GM18505 (cell line): ENCODE measurements around the gene TEFM.

Experiments used
- ATAC-seq: cut with Tn5 transposase; IDR thresholded peaks from one replicate; pipeline ENCODE4 v1.9.1; 2021; ENCODE audit not compliant: unreplicated experiment
- POLR2A ChIP-seq: IDR thresholded peaks from 4 replicates; pipeline ENCODE4 v1.6.1; 2011; ENCODE audit warnings: borderline replicate concordance; ENCODE audit not compliant: insufficient read depth, insufficient read length; ENCODE audit errors: extremely low read depth

The TEFM gene

DNA sequence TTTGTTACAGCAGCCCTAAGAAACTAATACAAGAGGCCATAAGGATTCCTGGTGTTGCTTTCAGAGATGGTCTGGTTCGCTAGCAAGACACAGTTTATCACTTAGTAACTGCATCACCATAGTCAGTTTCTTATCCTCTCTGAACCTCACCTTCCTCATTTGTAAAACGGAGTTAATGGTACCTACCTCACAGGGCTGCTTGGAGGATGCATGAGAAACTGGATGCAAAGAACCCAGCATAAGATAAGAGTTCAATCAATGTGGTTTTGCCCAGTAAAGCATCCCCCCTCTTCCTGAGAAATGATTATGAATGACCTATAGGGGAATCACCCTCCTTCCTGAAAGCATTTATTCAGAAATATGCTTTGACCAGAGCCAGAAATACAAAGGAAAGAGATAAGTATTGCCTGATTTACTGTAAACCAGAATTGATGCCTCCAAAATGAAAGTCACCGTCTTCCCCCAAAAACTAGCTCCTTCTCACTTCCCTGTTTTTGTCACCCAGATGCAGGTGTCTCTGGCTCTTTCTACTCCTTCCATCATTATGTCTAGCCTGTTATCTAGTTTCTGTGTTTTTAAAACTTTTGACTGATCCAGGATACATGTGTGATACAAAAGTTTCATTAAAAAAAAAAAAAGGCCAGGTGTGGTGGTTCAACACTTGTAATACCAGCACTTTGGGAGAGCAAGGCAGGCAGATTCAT, 2.8 kb upstream of the TEFM start:
- no peak for TF ChIP-seq POLR2A
- no peak for ATAC-seq

DNA sequence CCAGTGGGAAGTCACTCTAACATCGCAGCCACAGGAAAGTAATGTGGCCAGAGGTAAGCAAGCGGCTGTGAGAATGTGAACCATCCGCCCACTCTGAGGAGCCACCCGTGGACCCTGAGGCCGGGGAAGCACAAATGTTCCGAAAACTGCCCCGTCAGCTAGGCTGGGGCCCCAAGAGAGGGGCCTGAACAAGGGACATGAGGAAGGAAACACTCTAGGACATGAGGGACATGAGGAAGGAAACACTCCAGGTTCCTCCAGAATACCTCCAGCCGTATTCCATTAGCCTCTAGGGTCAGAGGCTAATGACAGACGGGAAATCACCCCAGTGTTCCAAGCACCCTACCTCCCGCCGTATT, 317 bp downstream of the TEFM start:
- TF ChIP-seq POLR2A, result no peak
- ATAC-seq, result peak; percentile 34

DNA sequence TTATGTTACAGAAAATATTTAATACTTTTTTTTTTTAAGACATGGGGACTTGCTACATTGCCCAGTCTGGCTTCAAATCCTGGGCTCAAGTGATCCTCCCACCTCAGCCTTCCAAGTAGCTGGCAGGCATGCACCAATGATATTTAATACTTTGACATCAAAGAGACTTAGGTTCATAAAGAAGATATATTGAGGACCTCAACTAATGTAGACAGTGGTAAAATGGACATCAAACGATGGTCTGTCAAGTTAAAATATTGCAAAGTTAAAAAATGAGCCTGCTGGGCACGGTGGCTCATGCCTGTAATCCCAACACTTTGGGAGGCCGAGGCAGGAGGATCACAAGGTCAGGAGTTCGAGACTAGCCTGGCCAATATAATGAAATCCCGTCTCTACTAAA, 8.7 kb downstream of the TEFM start:
- TF ChIP-seq POLR2A, result no peak
- ATAC-seq, result no peak

DNA sequence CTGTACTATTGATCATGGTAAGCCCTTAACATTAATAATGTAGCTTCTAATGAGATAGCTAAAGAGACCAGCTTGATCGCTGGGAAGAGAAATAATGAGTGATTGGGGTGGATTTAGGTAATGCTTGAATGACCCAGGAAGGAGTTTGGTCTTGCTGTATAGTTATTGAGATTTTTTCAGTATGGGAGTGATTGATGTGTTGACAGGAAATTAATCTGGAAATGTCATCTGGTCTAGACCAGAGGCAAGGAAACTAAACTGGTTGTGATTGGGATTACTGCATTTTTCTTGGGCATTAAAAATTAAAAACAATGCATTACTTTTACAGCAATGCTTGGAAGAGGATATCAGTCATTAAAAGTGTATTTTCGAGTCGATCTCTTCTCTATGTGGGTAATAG, 11.8 kb downstream of the TEFM start:
- no peak for TF ChIP-seq POLR2A
- ATAC-seq, result no peak

DNA sequence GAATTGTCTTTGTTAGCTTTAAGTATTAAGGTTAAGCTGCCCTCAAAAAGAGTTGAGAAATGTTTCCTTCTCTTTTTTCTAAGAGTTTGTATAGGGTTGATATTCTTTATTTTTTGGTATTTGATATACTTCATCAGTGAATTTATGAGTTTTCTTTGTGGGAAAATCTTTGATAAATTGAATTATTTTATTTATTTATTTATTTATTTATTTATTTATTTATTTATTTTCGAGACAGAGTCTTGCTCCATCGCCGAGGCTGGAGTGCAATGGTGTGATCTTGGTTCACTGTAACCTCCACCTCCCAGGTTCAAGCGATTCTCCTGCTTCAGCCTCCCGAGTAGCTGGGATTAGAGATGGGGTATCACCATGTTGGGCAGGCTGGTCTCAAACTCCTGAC, 19.9 kb downstream of the TEFM start:
- no peak for ATAC-seq
- TF ChIP-seq POLR2A, result no peak

DNA sequence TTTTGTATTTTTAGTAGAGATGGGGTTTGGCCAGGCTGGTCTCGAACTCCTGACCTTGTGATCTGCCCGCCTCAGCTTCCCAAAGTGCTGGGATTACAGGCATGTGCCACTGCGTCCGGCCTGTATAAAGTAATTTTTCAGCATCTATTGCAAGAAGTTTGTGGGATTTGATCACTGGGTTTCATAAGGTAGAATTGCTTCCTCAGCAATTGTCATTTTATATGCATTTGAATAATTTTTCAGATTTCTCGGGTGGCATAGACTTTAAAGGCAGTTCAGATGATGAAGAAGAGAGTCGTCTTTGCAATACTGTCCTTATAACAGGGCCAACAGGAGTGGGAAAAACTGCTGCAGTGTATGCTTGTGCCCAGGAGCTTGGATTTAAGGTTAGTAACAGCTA, 37.0 kb downstream of the TEFM start:
- TF ChIP-seq POLR2A, result no peak
- ATAC-seq, result no peak

DNA sequence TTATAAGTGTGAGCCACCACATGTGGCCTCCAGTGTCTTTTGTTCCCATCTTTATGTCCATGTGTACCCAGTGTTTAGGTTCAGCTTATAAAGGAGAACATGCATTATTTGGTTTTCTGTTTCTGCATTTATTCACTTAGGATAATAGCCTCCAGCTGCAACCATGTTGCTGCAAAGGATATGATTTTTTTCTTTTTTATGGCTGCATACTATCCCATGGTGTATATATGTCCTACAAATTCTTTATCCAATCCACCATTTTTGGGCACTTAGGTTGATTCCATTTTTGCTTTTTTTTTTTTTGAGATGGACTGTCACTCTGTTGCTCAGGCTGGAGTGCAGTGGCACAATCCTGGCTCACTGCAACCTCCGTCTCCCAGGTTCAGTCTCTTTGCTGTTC, 41.4 kb downstream of the TEFM start:
- no peak for TF ChIP-seq POLR2A
- no peak for ATAC-seq

DNA sequence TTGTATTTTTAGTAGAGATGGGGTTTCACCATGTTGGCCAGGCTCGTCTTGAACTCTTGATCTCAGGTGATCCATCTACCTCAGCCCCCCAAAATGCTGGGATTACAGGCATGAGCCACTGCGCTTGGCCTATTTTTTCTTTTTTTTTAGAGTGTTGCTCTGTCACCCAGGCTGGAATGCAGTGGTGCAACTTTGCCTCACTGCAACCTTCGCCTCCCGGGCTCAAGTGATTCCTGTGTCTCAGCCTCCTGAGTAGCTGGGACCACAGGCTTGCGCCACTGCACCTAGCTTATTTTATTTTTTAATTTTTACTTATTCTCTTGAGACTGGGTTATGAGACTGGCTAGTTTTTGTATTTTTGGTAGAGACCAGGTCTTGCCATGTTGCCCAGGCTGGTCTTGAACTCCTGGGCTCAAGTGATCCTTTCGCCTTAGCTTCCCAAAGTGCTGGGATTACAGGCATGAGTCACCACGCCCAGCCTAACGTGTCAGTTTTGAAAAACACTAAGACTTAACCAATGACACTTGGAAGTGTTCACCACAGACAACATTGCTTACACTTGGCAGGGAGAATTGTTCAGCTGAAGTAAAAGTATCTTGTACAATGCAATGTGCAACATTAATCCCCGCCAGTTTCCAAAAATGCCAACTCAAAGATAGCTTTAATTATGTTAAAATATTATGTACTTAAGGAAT, 47.3 kb downstream of the TEFM start:
- no peak for TF ChIP-seq POLR2A
- no peak for ATAC-seq

DNA sequence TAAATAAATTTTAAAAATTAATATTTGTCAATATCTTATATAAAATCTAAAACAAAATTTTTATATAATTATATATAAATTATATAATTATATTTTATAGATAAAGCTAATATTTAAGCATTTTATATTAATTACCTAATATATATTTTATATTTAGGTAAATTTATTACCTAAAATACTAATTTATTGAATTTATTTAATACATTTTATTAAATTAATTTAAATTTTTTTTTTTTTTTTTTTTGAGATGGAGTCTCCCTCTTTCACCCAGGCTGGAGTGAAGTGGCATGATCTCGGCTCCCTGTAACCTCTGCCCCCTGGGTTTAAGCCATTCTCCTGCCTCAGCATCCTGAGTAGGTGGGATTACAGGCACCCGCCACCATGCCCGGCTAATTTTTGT, 51.9 kb downstream of the TEFM start:
- ATAC-seq, result no peak
- TF ChIP-seq POLR2A, result no peak
